ENCODE measurements around the gene KCNQ1.

DNA sequence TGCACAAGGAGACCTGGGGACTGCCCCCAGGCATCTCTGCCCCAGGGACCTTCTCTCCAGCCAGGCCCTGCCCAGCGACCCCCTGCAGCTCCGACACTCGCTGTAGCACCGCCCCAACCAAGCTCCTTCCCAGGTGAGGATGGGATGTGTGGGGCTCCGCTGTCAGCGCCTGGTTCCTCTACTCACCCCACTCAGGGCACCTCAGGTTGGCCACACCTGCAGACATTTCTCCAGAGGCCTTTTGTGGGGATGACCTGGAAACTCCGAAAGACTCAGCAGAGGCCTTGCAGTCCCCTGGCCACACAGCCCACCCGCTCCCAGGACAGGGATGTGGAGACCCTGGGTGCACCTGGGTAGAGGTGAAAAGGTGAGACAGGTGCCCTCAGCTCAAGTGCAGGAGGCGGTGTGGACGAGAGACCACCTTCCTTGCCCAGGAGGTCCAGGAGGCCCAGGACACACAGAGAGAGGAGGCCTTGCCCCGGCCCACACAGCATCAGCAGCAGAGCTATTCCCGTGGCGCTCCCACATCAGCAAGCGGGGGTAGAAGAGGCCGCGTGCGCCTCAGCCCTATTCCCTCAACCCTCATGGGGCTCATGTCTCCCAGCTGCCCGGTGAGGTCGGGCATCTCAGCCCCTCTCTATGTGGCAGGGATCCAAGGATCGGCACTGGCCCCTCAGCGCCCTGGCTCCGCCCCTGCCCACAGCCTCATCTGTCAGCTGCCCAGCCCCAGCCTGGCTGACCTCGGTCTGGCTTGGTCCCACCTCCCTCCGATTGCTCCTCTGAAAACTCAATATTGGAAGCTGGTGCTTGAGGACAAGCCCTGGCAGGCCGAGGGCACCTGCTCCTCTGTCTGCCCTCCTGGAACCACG, 21.4 kb upstream of the KCNQ1 start:
- TF ChIP-seq, protein P1, sequence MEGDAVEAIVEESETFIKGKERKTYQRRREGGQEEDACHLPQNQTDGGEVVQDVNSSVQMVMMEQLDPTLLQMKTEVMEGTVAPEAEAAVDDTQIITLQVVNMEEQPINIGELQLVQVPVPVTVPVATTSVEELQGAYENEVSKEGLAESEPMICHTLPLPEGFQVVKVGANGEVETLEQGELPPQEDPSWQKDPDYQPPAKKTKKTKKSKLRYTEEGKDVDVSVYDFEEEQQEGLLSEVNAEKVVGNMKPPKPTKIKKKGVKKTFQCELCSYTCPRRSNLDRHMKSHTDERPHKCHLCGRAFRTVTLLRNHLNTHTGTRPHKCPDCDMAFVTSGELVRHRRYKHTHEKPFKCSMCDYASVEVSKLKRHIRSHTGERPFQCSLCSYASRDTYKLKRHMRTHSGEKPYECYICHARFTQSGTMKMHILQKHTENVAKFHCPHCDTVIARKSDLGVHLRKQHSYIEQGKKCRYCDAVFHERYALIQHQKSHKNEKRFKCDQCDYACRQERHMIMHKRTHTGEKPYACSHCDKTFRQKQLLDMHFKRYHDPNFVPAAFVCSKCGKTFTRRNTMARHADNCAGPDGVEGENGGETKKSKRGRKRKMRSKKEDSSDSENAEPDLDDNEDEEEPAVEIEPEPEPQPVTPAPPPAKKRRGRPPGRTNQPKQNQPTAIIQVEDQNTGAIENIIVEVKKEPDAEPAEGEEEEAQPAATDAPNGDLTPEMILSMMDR (IDR thresholded peaks at IDR 0.05) = no peak
- no peak for TF ChIP-seq POLR2A (IDR thresholded peaks at IDR 0.05)
- TF ChIP-seq POLR2AphosphoS5 (IDR thresholded peaks at IDR 0.05) = no peak
- TF ChIP-seq EP300 (IDR thresholded peaks at IDR 0.05) = no peak

All from sigmoid colon (tissue), 4 donors.